Right lung (tissue), 5 donors: ENCODE data around the gene PLPP7. TPM values are rescaled to one million over a fixed set of nuclear protein-coding genes. Genes with fewer than 3 reads are reported as not detected.

Experiments used
- polyA plus RNA-seq, 5 donors: library from polyadenylated mRNA; unstranded; fragments of 120-200 nt; gene quantifications; one replicate each; pipeline versions ENCODE4 v1.2.1 to v1.2.3, GENCODE V29; 2013; ENCODE audit warnings: inconsistent platforms in 1 of 5, low replicate concordance in 1 of 5; ENCODE audit not compliant: insufficient read length in 5 of 5, insufficient read depth in 1 of 5

The PLPP7 gene
- polyA plus RNA-seq, 5 donors = 0.76 to 3.5 (median 0.91) TPM

Other genes with a start within 250 kb of the PLPP7 start
- gene AIF1L, start 193.2 kb upstream of the PLPP7 start, polyA plus RNA-seq = 10 to 100 TPM; 36.6 to 49.5 (median 42.5) TPM
- gene NUP214, start 164.1 kb upstream of the PLPP7 start, polyA plus RNA-seq = 10 to 100 TPM; 34.3 to 48.9 (median 42.1) TPM
- 1 to 10 TPM; 3.8 to 8.2 (median 5.3) TPM for gene FAM78A, start 13.2 kb upstream of the PLPP7 start, polyA plus RNA-seq
- gene PRRC2B, start 104.4 kb downstream of the PLPP7 start, polyA plus RNA-seq = 100 to 1,000 TPM; 137 to 191 (median 164) TPM
- gene POMT1, start 213.2 kb downstream of the PLPP7 start, polyA plus RNA-seq = 10 to 100 TPM; 32.7 to 52.6 (median 36.0) TPM
- gene UCK1, start 241.5 kb downstream of the PLPP7 start, polyA plus RNA-seq = 10 to 100 TPM; 26.2 to 31.5 (median 30.2) TPM